Choroid plexus epithelial cell (primary cell): ENCODE results near the gene OPRD1.
A peak's percentile ranks its signal among the peaks of the same experiment; 100 is the strongest.

Source experiments
- DNase-seq: peaks from one replicate; pipeline ENCODE4 v3.0.0-alpha.2; 2010; ENCODE audit warnings: low read depth
- H3K4me3 ChIP-seq: 2 replicates; pipeline ENCODE4 v1.5.1; 2011; ENCODE audit warnings: low read depth, mild to moderate bottlenecking, control low read depth, low read length, moderate library complexity
- TF ChIP-seq, protein P1 (sequence below): conservative IDR thresholded peaks from 2 replicates; pipeline ENCODE4 v1.5.1; 2011; ENCODE audit warnings: low read depth, mild to moderate bottlenecking, control low read depth, inconsistent platforms, low read length, moderate library complexity

The OPRD1 gene

DNA sequence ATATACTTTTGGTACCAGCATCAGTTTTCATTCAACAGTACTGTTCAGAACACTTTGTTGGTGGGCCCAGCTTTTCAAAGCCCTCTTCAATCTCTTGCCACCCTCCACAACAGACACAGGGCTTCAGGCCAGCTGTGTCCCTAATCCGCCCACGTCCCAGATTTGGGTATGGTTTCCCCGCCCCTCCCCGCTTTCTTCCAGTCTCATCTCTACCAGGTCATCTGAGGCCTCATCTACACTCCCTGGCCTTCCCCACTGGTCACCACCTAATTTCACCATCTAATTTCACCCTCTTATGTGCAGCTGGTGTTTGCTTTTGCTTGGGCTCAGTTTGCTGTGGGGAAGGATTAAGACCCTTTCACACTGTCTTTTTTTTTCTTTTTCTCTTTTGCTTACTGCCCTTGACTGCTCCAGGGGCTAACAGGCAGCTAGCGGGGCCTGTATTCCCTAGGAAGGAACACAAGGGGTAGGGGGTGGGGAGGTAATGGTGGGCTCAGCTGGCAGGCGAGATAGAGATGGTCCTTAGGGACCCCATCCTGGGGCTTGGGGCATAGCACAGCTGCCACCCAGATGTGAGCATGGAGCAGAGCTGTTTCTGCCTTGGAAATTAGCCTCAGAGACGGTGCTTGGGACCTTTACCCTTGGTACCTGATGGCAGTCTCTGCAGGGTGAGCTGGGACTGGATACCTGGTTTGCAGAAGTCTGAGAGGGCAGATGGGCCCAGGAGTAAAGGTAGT, 98.6 kb downstream of the OPRD1 start:
- no peak overlapping the region for H3K4me3 ChIP-seq
- DNase-seq = no peak
- TF ChIP-seq, protein P1, sequence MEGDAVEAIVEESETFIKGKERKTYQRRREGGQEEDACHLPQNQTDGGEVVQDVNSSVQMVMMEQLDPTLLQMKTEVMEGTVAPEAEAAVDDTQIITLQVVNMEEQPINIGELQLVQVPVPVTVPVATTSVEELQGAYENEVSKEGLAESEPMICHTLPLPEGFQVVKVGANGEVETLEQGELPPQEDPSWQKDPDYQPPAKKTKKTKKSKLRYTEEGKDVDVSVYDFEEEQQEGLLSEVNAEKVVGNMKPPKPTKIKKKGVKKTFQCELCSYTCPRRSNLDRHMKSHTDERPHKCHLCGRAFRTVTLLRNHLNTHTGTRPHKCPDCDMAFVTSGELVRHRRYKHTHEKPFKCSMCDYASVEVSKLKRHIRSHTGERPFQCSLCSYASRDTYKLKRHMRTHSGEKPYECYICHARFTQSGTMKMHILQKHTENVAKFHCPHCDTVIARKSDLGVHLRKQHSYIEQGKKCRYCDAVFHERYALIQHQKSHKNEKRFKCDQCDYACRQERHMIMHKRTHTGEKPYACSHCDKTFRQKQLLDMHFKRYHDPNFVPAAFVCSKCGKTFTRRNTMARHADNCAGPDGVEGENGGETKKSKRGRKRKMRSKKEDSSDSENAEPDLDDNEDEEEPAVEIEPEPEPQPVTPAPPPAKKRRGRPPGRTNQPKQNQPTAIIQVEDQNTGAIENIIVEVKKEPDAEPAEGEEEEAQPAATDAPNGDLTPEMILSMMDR = no peak

DNA sequence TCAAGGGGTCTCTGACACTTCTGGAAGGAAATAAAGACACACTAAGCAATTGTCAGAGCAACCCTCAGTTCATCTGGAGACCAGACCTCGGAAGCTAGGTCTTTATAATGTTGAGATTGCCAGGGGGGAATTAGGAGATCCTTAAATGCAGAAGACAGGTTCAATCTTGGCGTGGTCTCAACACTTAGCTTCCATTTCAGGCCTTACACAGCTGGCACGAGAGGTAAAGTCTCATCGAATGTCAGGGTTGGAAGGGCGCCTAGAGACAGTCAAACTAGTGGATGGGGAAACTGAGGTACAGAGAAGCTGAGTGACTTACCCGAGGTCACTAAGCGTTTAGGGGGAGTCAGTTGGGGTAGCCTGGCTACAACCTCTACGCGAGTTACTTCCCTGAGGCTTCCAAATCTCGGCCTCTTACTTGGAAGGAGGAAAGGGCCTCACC, 101.8 kb downstream of the OPRD1 start:
- TF ChIP-seq, protein P1 = no peak
- peak overlapping the region; percentile 58 for H3K4me3 ChIP-seq
- DNase-seq = peak; percentile 2

DNA sequence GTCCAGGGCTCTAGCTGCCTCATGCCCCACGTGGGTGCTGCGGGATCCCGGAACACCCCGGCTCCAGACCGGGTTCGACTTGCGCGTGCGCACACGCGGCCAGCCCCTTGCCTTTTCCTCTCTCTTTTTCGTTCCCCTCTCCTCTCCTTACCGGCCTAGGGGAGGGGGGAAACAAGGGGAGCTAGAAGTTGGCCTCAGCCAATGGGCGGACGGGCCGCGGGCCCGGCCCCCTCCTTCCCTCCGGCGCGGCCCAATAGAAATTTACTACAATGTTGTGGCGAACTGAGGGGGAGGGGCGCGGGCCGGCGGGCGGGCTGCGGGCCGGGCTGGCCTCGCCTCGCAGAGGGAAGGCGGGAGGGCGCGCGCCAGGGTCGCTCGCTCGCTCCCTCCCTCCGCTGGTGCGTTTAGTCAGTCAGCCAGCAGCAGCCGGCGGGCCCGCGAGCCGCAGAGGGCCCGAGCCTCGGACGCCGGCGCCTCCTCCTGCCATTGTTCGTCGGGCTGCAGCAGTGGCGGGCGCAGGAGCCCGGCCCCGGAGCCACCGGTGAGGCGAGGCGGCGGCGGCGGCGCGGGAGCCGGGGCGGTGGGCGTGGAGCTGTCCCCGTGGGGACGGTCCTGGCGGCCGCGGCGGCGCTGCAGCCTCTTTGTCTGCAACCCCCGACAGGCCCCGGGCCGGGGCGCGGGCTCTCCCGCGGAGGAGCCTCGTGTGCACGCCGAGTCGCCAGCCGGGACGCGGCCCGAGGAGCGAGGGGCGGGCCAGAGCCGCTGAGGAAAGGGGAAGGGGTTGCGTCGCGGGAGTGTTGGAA, 102.5 kb downstream of the OPRD1 start, which contains the start of gene EPB41:
Gene EPB41 (plus strand): TSS at position 342 of the 803 bp plus-strand sequence. CDS start 72,869 bp downstream, outside the sequence.
- H3K4me3 ChIP-seq = peak within 1 kb of the TSS; percentile 58
- peak; percentile 83 for DNase-seq

DNA sequence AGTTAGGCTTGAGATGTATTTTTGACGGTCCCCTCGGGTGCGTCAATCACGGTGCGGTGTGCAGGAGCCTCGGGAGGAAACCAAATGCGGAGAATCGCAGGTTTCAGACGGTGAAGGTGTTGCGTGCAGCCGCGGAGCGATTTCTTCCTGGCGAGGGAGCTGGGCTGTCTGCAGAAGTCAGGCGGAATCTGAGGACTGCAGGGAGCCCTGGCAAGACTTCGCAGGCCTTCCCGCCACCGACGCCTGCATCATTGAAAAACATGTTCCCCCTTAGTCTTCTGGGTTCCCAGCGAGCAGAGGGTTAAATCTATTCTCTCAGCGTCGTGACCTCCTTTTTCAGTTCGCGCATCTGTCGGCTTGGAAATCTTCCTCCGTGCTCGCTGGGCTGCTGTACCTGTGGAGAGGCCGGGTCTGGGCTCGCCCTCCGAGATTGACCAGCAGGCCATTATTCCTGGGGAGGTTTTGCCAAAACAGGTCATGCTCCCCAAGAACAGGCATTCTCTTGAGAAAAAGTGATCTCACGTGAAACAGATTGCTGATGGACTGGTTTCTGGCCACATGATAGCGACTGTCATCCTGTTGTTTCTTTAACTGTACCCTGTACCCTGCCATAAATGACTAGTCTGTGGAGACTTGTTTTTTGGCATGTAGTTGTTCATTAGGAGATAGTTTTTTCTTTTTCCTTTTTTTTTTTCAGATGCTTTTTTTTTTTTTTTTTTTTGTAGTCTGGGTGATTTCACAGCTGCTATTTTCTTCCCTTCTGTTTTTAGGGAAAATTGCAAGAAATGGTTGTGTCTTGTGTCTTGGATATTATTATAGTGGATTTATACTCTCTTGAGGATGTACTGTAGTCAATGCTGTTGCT, 103.3 kb downstream of the OPRD1 start:
- peak; percentile 44 for DNase-seq

More for the DNA sequence above, 102.5 kb downstream of the OPRD1 start, which contains the start of gene EPB41:
- TF ChIP-seq, protein P1 = no peak

DNA sequence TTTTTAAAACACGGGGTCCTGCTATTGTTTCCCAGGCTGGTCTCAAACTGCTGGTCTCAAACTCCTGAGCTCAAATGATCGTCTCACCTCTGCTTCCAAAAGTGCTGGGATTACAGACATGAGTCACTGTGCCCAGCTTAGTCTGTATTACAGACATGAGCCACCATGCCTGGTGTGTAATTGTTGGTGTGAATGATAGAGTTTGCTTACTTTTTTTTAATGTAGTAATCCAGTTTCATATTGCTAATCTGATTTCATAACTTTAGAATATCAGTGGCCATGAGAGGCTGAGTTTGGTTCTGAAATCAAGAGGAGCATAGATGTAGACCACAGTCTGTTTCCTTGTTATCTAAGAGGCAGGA, 105.8 kb downstream of the OPRD1 start:
- H3K4me3 ChIP-seq = no peak overlapping the region
- TF ChIP-seq, protein P1 = no peak
- no peak for DNase-seq

More for the DNA sequence above, 103.3 kb downstream of the OPRD1 start:
- peak overlapping the region; percentile 58 for H3K4me3 ChIP-seq
- TF ChIP-seq, protein P1 = no peak
